Measurements from ENCODE around the gene DYNLL1. TPM values are rescaled to one million over a fixed set of nuclear protein-coding genes. Genes with fewer than 3 reads are reported as not detected.

Gene DYNLL1
- total and polyA plus RNA-seq, 2 experiments from 2014 or later, result 310 to 868 TPM

- Histone ChIP-seq H3K4me3 (no peak overlapping the region), H3K4me1 (ENCODE audit: insufficient read depth) (peaks cover 23% of the 10 kb centered on the region), H3K27ac (ENCODE audit: low read depth) (no peak overlapping the region), H2AFZ (no peak overlapping the region), H3F3A (replicated peaks; ENCODE audit: low read depth) (peaks cover 27% of the 10 kb centered on the region), H3K4me2 (no peak overlapping the region), H3K79me2 (replicated peaks; ENCODE audit: insufficient read depth) (peaks cover 23% of the 10 kb centered on the region), H3K36me3 (ENCODE audit: insufficient read depth) (peaks cover 22% of the 10 kb centered on the region), H3K27me3 (ENCODE audit: insufficient read depth) (no peaks in the 10 kb centered on the region), H4K20me1 (replicated peaks; ENCODE audit: insufficient read depth) (peaks cover 19% of the 10 kb centered on the region), H3K9me2 (ENCODE audit: insufficient read depth) (no peaks in the 10 kb centered on the region)
- no peak overlapping the region for H3K27ac Mint-ChIP-seq
- H3K4me1 Mint-ChIP-seq, result peaks cover 32% of the 10 kb centered on the region
- ATAC-seq (no peak), DNase-seq (ENCODE audit: low spot score) (no peak)
- H3K36me3 Mint-ChIP-seq (ENCODE audit: low read depth), result peaks cover 58% of the 10 kb centered on the region
- H3K27me3 Mint-ChIP-seq (ENCODE audit: insufficient read depth, low read depth, poor library complexity), result peaks cover 12% of the 10 kb centered on the region
- no peak overlapping the region for H3K4me3 Mint-ChIP-seq
- TF ChIP-seq POLR2AphosphoS5 (IDR thresholded peaks at IDR 0.05; ENCODE audit: low read depth) (no peak), EZH2 (IDR thresholded peaks at IDR 0.05; ENCODE audit: low read depth, unreplicated experiment) (no peak), EZH2phosphoT487 (IDR thresholded peaks at IDR 0.05; ENCODE audit: unreplicated experiment) (no peak), REST (IDR thresholded peaks at IDR 0.05; ENCODE audit: unreplicated experiment) (no peak), CTCF (conservative IDR thresholded peaks at IDR 0.05; ENCODE audit: low read depth in 2 of 2) (no peak), ZNF114 (CRISPR knock-in tag; IDR thresholded peaks at IDR 0.05) (no peak), NANOG (IDR thresholded peaks at IDR 0.05; ENCODE audit: borderline replicate concordance) (no peak), ZNF331 (CRISPR knock-in tag; IDR thresholded peaks at IDR 0.05; ENCODE audit: low read depth) (no peak), CREB1 (CRISPR knock-in tag; IDR thresholded peaks at IDR 0.05; ENCODE audit: low read depth) (no peak), JUNB (IDR thresholded peaks at IDR 0.05; ENCODE audit: unreplicated experiment) (no peak), STAT1 (IDR thresholded peaks at IDR 0.05; ENCODE audit: unreplicated experiment) (no peak)
- TF ChIP-seq, protein P1, sequence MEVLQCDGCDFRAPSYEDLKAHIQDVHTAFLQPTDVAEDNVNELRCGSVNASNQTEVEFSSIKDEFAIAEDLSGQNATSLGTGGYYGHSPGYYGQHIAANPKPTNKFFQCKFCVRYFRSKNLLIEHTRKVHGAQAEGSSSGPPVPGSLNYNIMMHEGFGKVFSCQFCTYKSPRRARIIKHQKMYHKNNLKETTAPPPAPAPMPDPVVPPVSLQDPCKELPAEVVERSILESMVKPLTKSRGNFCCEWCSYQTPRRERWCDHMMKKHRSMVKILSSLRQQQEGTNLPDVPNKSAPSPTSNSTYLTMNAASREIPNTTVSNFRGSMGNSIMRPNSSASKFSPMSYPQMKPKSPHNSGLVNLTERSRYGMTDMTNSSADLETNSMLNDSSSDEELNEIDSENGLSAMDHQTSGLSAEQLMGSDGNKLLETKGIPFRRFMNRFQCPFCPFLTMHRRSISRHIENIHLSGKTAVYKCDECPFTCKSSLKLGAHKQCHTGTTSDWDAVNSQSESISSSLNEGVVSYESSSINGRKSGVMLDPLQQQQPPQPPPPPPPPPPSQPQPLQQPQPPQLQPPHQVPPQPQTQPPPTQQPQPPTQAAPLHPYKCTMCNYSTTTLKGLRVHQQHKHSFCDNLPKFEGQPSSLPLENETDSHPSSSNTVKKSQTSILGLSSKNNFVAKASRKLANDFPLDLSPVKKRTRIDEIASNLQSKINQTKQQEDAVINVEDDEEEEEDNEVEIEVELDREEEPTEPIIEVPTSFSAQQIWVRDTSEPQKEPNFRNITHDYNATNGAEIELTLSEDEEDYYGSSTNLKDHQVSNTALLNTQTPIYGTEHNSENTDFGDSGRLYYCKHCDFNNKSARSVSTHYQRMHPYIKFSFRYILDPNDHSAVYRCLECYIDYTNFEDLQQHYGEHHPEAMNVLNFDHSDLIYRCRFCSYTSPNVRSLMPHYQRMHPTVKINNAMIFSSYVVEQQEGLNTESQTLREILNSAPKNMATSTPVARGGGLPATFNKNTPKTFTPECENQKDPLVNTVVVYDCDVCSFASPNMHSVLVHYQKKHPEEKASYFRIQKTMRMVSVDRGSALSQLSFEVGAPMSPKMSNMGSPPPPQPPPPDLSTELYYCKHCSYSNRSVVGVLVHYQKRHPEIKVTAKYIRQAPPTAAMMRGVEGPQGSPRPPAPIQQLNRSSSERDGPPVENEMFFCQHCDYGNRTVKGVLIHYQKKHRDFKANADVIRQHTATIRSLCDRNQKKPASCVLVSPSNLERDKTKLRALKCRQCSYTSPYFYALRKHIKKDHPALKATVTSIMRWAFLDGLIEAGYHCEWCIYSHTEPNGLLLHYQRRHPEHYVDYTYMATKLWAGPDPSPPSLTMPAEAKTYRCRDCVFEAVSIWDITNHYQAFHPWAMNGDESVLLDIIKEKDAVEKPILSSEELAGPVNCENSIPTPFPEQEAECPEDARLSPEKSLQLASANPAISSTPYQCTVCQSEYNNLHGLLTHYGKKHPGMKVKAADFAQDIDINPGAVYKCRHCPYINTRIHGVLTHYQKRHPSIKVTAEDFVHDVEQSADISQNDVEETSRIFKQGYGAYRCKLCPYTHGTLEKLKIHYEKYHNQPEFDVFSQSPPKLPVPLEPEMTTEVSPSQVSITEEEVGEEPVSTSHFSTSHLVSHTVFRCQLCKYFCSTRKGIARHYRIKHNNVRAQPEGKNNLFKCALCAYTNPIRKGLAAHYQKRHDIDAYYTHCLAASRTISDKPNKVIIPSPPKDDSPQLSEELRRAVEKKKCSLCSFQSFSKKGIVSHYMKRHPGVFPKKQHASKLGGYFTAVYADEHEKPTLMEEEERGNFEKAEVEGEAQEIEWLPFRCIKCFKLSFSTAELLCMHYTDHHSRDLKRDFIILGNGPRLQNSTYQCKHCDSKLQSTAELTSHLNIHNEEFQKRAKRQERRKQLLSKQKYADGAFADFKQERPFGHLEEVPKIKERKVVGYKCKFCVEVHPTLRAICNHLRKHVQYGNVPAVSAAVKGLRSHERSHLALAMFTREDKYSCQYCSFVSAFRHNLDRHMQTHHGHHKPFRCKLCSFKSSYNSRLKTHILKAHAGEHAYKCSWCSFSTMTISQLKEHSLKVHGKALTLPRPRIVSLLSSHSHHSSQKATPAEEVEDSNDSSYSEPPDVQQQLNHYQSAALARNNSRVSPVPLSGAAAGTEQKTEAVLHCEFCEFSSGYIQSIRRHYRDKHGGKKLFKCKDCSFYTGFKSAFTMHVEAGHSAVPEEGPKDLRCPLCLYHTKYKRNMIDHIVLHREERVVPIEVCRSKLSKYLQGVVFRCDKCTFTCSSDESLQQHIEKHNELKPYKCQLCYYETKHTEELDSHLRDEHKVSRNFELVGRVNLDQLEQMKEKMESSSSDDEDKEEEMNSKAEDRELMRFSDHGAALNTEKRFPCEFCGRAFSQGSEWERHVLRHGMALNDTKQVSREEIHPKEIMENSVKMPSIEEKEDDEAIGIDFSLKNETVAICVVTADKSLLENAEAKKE (CRISPR knock-in tag; IDR thresholded peaks at IDR 0.05), result no peak
- TF ChIP-seq, protein P2, sequence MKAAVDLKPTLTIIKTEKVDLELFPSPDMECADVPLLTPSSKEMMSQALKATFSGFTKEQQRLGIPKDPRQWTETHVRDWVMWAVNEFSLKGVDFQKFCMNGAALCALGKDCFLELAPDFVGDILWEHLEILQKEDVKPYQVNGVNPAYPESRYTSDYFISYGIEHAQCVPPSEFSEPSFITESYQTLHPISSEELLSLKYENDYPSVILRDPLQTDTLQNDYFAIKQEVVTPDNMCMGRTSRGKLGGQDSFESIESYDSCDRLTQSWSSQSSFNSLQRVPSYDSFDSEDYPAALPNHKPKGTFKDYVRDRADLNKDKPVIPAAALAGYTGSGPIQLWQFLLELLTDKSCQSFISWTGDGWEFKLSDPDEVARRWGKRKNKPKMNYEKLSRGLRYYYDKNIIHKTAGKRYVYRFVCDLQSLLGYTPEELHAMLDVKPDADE (IDR thresholded peaks at IDR 0.05), result no peak
- peaks cover 2% of the 10 kb centered on the region; the same call in 2 of the 3 replicates for H3K9me3 Mint-ChIP-seq
These were observed 4.7 kb downstream of the DYNLL1 start for GRCh38 chr12:120500581-120500980.

All from GM23338 (cell line).